ENCODE measurements around the gene SYT2.
"Not testable (repeated sequence)": the region's sequence is repeated elsewhere in the genome, so short reads cannot be mapped to it uniquely, and the experiment has no call there.

SYT2 gene

DNA sequence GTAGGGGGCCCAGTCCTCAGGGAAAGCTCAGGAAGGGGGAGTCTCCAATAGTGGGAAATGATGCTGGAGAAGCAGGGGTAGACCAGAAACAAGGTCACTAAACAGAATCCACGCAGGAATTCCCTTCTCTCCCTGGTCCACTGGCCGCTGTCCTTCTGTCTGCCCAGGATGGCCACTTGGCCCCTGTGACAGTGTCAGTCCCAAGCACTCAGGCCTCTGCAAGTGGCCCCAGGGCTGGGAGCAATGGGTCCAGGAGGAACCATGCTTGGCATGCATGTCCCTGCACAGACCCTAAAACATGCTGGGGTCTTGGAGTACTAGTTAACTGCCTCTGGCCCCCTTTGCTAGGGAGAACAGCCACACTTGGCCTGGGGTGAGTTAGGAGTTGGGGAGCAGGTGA, 90.2 kb downstream of the SYT2 start:
- DNase-seq = not testable (repeated sequence)

DNA sequence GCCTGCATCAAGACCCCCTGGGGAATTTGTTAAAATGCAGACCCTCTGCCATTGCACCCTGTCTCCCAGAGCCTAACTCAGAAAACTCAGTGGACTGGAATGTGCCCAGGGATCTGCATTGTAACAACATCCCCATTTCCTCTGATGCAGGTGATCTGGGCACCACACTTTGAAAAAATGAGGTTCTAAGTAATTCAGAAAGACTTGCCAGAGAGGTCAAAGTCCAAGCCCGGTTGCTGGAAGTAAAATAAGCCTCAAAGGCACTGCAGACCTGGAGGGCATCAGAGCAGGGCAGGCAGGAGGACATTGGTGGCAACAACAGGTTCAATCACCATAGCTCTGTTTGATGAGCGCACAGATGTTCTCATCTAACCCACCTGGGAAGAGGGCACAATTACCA, 90.7 kb downstream of the SYT2 start:
- DNase-seq = no peak

DNA sequence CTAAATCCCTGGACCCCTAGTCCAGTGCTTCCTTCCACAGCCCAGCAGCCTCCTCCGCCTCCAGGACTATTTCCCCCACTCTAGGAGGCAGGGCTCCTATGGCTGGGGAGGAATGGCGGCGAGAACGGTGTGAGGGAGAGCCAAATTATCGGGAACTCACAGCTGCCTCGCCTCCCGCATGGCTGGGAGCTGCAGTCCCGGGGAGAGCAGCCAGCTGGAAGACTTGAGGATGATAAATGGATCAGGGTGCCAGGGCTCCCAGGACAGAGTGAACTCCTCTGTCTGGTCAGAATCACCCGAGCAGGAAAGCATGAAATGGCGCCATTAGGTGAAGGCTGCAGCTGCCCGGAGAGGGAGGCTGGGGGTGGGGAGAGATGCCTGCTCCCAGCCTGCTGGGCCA, 91.2 kb downstream of the SYT2 start:
- DNase-seq = not testable (repeated sequence)

DNA sequence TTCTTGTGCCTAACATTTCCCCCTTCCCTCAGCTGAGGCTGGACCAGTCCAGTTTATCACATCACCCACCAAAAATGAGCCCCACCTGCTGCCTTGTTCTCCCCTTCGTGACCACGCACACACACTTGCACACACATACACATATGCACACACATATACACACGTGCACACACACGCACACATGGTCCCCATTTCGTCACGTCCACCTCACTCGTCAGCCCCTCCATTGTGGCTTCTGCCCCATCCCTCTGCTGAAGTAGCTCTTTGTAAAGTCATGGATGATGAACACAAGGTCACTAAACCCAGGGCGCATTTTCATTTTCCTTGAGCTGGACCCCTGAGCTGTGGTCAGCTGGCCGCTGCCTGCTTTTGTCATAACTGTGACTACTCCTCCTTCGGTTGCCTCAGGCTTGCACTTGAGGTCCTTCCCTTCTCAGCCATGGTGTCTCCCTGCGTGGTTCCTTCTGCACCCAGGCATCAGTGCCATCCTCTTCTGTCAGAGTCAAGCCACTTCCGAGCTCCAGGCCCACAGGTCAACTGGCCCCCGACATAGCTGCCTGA, 93.8 kb downstream of the SYT2 start:
- no peak for DNase-seq

DNA sequence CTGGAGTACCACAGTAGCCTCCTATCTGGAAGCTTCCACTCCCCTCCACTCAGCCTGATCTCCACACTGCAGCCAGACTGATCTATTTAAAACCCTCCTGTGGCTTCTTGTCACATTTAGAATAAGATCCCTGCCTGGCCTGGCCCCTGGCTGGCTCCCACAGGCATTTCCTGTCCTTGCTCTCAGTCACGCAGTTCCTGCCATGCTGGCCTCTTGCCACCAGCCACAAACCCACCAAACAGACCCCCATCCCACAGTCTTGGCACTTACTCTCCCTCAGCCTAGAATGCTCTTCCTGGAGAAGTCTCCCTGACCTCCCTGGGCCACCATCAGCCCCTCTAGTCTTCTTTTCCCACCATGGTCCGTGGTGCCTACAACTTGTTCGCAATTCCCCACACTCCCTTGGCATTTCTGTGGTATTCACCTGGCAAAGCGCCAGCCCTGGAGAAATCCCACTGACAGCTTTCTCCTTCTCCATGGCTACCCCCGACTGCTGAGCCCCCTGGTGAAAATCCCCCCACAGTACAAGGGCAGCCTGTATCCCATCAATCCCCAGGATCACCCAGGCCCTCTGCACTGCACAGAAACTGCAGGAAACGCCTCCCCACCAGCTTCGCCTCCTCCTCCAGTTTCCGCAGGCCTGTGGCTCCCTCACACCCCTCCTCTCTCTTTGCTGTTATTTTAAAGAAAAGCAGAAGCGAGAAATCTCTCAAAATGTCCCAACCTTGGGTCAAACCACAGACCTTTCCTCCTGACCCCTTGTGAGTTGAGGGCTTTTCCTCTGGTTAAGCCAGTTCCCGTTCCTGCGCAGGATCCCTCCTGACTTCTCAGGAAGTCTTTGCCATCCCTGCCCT, 94.5 kb downstream of the SYT2 start:
- DNase-seq = no peak

DNA sequence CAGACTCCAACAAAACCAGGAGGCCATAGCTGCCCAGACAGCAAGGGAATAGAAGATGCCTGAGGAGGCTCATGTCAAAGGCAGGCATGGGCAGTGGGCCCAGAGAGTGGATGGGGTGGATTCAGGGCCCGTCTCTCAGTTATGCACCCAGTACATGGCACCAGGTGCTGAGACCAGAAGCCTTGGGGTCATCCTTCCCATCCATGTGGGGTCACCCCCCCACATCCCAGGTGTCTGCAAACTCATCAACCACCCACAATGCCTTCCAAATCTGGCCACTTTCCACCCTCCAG, 95.1 kb downstream of the SYT2 start:
- not testable (repeated sequence) for DNase-seq

DNA sequence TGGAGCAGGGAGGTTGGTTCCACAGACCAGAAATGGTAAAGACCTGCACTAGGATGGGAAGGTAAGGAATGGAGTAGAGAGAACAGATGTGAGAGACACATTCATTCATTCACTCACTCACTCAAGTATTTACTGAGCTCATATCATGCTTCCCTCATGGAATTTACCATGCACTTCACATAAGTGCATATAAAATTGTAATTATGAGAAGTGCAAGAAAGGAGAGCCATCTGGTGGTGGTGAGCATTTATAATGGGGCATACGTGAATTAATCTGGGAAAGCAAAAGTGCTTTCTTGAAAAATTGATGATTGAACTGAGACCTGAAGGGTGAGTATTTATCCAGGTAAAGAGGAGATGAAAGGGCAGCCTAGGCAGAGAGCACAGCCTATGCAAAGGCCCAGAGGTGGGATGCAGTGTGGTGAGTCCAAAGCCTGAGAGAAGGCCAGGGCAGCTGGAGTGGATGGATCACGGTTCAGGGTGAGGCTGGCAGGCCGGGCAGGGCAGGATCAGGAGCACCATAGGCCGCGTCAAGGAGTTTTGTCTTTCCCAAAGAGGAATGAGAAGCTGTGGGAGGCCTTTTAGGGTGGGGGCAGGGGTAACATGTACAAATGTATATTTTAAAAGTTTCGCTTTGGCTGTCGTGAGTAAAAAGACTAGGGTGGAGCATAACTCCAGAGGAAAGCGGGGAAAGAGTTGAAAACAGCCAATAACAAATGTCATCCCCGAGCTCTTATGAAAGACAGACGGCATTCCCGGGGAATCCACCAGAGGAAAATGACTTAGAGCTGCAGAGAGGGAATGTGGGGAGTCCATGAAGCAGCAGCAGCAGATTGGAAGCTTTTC, 95.7 kb downstream of the SYT2 start:
- not testable (repeated sequence) for DNase-seq

DNA sequence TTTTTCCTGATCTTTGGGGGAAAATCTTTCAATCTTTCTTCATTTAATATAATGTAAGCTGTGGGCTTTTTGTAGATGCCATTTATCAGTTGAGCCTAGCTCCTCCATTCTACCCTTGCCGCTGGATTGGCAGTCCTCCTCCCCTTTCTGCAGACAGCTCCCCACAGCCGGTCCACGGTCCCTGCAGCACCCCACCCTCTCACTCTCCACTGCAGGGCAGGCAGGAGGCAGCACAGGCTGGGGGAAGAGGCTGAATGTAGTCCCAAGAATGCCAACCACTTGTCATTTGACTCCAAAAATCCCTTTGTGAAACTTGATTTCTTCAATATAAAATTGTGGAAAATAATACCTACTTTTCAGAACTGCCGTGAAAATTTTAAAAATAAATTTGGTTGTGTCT, 96.7 kb downstream of the SYT2 start:
- no peak for DNase-seq

DNA sequence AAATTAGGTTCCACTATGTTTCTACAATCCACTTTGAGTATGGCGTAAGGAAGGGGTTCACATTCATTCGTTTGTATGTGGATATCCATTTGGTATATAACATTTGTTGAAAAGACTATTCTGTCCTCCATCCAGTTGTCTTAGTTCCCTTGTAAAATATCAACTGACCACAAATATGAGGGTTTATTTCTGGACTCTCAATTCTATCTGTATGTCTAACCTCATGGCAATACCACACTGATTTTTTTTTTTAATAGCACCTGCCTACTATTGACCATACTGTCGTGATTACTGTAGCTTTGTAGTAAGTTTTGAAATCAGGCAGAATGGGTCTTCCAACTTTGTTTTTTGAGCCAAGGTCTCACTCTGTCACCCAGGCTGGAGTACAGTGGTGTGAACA, 98.2 kb downstream of the SYT2 start:
- not testable (repeated sequence) for DNase-seq

DNA sequence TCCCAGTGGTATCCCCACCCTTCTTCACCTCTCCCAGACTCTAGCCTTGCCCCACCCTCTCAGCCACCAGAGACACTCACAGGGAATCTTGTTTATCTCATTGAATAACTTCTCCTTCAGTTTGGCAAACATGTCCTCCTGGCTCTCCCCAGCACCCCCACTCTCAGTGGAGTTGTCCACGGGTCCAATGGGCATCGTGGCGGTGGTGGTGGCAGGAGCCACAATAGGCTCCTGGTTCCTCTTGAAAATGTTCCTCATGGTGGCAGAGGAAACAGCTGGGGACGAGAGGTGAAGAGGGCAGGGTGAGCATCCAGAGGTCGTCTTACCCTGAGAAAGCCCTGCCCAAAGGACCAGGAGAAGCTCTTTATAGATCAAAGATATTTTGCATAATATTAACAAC, 104.7 kb downstream of the SYT2 start:
- no peak for DNase-seq

DNA sequence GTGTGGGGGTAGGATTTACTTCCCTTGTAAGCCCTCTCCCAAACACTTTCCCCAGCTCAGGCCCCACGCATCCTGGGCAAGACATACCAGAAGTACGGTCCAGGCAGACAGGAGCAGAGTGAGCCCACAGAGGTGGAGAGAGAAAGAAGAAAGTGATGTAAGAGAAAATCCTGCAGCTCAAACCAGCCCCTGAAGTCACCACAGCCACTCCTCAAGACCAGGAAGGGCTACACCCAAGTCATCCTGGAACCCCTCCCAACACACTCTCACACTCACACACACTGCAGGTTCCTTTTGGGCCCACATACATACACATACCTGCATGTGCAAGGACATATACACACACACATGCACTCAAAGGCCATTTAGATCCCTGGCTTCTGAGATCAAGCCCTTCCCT, 106.8 kb downstream of the SYT2 start:
- DNase-seq = no peak

DNA sequence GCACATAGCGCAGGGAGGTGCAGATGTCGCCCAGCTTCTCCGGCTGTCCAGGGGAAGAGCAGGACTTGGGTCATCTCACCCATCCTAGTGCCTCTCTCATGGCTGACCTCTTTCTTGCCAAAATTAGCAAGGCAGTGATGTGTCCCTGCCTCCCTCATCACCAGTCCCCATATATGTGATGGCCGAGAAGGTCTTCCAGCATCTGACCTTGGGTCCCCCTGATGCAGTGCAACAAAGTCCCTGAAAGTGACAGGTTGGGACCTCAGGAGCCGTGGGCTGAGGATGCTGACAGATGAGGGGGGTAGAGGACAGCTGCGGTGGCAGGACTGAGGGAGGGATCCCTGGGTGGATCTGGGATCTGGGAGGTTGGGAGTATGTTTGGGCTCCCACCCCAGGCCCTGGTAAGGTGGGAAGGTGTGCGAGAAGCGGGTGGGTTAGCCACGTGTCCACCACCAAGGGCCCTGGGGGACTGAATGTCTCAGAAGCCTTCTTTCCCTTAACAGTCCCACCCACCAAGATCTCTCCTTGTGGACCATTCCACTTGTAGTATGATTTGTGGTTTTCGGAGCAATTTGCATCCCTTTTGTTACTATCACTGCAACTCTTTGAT, 109.7 kb downstream of the SYT2 start:
- no peak for DNase-seq

DNA sequence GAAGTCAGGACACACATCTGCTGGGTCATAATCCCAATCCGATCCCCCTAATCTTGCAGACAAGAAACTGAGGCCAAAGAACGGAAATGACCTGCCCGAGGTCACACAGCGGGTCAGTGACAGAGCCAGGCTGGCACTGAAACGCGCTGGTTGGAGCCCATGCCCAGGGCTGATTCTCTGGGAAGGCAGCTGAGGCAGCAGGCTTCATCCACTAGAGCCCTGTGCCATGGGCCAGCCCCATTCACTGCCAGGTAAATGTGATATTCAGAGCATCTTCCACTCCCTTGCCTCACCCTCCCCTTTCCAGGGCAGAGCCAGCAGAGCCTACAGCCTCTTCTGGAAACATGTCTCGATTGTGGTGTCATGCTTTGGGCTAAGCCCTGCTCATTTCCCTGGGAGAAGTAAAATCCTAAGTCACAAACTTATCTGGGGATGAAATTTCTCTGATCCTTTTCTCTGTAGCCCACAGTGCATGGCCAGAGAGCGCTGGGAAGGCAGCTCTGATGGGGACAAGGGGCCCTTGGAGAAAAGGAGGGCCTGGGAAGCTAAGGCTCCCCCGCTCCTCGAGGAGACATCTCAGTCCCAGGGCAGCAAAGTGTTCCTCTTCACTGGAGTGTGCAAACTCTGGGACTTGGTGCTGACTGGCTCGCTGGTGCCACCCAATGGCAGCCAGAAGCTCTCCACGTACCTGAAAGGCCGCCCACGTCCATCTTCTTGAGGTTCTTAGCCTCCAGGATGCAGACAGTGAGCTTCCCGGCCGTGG, 110.4 kb downstream of the SYT2 start:
- peak in 1 of 2 experiments; percentile 19 for DNase-seq

DNA sequence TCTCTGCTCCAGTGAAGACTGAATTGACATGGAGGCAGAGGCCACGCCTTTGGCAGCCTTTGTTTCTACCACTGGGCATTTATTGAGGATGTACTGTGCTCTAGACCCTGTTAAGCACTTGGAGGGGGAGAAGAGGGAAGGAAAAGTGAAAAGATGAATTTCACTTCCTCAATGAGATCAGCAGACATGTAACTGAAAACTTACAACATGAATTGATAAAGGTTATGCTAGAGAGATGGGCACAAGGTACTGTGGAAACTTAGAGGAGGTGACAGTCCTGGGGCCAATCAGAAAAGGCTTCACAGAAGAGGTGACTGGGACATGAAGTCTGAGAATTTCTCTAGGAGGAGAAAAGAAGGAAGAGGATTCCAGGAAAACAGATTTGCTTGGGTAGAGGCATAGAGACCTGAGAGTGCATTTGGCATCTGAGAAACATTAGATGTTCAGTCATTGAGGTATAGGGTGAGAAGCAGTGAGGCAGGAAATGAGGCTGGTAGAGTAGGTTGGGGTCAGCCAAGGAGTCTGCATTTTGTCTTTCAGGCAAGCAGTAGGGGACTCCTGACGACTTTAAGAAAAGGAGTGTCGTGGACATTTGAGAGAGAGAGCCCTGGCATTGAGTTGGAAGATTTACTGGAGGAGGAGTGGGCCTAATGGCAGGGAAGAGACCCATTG, 113.0 kb downstream of the SYT2 start:
- no peak for DNase-seq

DNA sequence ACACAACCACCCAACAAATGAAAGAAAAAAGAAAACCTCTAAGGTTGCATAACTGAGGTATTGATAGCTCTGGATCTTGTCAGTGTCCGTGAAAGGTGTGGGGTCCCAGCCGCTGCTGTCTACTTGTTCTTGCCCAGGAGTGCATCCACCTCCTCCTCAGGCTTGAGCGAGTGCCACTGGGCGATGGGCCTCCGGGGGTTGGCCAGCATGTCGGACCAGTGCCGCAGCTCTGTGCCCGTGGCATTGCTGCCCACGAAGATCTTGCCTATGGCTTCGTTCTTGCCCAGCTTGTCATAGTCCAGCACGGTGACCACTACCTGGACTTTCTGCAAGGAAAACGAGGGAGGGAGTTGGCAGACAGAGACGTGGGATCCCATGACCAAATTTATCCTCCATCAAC, 113.6 kb downstream of the SYT2 start:
- no peak for DNase-seq

DNA sequence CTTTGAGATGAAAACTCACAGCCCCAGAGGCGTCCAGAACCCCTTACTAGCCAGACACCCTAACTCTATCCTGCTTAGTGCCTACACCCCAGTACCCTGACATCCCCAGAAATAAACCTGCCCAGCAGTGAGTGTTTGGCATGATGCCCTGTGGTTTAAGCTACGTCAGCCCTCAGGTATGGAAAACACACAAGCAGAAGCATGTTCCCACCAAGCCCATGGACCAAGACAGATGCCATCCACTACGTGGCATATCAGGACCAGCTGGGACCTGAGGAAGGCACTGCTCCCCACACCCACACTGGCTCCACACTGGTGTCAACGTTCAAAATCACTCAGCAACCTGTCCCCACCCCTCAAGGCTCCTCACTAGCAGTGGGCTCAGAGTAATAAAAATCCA, 116.4 kb downstream of the SYT2 start:
- DNase-seq = no peak

DNA sequence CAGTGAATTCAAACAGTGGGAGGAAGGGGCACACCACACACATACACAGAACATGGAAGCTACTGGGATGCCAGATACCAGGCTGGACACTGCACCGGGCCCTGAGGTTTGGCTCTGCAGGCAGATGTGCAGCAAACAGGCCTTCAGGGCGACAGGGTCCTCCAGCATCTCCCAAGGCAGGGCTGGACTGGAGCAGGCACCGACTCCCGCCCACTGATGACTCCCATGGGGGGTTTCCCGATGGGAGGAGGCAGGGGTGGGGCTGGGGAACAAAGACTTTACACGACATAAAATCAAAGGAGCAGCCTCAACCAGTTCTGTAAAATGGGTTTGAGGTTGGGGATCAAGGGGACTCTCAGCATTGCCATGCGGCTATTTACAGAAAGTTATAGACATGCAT, 118.1 kb downstream of the SYT2 start:
- DNase-seq = no peak

DNA sequence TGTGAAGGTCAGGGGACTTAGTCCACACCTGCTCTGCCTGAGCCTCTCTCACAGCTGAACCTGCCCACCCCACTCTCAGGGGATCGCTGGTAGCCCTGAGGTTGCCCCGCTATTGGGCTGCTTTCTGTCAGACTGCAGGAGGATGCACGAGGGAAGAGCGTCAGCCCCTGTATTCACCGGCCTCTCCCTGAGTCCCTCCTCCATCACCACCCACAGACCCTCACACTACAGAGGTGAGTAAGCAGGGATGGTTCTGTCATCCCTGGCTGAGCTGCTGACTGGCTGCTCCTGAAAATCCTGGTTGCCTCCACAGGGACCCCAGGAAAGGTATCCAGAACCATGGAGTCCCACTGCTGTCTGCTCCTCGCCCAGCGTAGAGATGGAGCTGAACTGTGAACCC, 118.7 kb downstream of the SYT2 start:
- no peak for DNase-seq

DNA sequence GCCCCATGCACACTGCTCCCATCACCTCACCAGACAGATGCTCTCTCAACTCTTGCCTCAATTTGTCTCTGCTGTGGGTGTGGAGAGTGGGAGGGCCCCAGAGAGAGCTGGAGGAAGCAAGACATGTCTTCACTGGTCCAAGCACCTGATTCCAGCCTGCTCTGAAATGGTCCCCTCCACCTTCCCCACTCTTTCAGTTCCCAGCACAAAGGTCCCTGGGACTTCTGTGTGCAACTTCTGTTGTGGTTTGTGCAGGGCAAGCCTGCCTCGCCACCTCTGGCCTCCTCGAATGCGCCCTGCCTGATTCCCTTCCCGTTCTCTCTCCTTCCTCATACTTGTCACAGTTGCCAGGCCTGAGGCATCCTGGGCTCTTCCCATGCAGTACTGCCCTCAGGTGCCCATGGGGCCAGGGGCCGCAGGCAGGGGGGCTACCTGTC, 119.3 kb downstream of the SYT2 start:
- no peak for DNase-seq

DNA sequence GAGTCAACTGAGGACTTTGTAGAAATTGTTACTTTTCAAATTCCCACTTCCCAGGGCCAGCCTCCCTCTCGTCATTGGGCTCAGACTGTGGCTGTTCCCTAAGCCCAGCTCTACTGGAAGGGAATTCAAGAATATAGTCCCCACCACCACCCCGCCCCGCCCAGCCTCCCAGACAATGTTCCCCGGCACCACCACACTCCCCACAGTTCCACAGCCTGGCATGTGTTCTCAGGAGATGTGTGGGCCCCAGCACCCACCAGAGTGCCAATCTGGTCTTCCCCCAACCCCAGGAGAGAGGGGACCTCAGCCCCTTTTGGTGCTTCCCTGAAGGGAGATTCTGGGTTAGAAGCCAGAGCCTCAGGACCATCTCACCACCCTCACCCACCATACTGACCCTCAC, 120.1 kb downstream of the SYT2 start:
- no peak for DNase-seq

DNA sequence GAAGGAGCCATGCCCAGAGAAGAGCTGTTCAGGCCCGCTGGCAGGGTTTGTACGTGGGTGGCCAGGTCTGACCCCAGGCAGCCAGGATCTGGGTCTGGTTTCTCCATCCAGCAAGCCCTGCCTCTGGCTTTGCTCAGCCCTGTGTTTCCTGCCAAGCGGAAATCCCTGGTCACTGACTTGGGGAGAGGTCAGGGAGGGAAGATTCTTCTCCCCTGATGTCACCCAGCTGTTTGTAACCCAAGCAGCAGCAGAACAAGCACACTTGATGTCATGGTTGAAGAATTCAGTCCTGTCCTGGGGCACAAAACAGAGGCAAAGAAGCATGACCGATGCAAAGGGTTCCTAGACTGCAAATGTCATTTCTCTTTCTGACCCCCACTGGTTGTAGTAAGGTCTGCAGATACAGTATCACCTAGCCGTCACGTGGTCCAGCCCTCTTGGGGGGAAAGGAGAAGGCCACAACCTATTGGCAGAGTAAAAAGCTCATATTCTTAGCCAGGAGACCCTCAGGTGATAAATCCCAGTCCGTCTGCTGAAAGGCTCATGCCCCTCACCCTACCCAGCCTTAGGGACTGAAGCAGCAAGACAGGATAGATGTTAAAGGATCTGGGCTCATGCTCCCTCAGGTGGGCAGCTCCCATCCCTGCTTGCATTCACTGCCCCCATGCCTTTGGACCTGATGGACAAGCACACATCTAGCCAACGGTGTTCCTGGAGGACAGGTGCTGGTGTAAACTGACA, 120.9 kb downstream of the SYT2 start:
- DNase-seq = no peak
